Subcutaneous adipose tissue (tissue), 4 donors: ENCODE data around the gene CCDC80. TPM values are rescaled to one million over a fixed set of nuclear protein-coding genes. Genes with fewer than 3 reads are reported as not detected.

ENCODE experiments used
- total RNA-seq, 4 donors: library from RNA; depleted of rRNA; stranded (reverse); fragments of >200 nt; gene quantifications; one replicate each; pipeline ENCODE4 v1.1.0, GENCODE V29; 2016
- TF ChIP-seq, protein P1 (sequence below): fragments of 450-650 bp; IDR thresholded peaks from one replicate; pipeline ENCODE4 v1.5.1; 2016; ENCODE audit warnings: low read depth, mild to moderate bottlenecking, control low read depth, antibody characterized with exemption, moderate library complexity

The CCDC80 gene
- total RNA-seq, 4 donors from 2014 or later, result 50.3 to 260 (median 122) TPM

DNA sequence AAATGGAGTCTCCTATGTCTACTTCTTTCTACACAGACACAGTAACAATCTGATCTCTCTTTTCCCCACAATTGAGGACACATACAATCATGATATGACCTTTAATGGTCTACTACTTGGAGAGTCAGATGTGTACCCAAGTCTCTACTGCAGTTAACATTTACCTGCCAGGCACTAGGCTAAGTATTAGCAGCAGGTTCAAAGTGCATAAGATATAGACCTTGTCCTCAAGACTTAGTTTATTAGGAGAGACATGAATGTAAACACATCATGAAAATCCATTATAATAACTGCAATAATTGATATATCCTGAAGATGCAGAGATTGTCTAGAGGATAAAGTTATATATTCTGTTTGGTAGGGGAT is 76.0 kb downstream of the CCDC80 start:
- TF ChIP-seq, protein P1, sequence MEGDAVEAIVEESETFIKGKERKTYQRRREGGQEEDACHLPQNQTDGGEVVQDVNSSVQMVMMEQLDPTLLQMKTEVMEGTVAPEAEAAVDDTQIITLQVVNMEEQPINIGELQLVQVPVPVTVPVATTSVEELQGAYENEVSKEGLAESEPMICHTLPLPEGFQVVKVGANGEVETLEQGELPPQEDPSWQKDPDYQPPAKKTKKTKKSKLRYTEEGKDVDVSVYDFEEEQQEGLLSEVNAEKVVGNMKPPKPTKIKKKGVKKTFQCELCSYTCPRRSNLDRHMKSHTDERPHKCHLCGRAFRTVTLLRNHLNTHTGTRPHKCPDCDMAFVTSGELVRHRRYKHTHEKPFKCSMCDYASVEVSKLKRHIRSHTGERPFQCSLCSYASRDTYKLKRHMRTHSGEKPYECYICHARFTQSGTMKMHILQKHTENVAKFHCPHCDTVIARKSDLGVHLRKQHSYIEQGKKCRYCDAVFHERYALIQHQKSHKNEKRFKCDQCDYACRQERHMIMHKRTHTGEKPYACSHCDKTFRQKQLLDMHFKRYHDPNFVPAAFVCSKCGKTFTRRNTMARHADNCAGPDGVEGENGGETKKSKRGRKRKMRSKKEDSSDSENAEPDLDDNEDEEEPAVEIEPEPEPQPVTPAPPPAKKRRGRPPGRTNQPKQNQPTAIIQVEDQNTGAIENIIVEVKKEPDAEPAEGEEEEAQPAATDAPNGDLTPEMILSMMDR, result no peak

DNA sequence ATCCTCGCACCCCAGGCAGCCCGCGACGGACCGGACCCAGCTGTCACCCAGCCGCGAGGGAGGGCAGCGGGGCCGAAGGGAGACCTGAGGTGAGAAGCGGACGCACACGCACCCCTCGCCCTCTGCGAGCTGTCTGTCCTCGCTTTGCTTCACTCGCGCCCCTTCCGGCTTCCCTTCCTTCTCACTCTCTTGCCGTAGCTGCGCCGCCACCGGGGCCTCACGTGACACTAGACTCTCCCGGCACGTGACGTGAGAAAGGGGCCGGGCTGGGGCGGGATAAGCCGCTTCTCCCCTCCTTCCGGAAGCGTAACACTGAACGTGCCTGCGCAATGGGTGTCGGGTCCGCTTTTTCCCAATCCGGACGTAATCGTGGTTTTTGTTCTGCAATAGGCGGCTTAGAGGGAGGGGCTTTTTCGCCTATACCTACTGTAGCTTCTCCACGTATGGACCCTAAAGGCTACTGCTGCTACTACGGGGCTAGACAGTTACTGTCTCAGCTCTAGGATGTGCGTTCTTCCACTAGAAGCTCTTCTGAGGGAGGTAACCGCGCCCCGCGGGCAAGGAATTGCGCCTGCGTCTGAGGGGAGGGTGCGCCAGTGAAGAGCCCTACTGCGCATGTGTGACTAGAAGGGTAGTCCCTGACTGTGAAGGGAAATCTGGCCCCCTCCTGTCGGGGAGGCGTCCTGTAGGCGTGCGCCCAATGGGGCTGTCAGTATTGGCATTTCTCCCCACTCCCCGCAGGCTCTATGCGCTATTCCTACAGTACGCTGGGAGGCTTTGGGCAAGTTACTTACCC is 79.0 kb downstream of the CCDC80 start, which contains the start of the genes ATG3 and SLC35A5:
Gene ATG3, minus strand, starts transcription at position 229 of the 796 bp plus-strand sequence. CDS start 434 bp downstream, outside the sequence.
Gene SLC35A5, plus strand, starts transcription at position 312 of the 796 bp plus-strand sequence. CDS start 1,359 bp downstream, outside the sequence.
- TF ChIP-seq, protein P1, result no peak

DNA sequence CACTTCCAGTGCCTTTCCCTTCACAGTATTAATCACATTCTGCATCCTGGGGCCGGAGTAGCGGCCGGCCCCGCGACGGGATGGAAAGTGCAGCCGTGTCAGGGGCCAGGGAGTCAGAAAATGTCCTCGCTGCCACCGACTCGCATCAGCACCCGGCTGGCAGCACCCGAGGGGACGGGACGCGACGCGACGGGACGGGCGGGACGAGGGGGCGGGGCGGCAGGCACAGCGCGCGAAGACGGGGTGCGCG is 79.5 kb downstream of the CCDC80 start:
- TF ChIP-seq, protein P1, result no peak

DNA sequence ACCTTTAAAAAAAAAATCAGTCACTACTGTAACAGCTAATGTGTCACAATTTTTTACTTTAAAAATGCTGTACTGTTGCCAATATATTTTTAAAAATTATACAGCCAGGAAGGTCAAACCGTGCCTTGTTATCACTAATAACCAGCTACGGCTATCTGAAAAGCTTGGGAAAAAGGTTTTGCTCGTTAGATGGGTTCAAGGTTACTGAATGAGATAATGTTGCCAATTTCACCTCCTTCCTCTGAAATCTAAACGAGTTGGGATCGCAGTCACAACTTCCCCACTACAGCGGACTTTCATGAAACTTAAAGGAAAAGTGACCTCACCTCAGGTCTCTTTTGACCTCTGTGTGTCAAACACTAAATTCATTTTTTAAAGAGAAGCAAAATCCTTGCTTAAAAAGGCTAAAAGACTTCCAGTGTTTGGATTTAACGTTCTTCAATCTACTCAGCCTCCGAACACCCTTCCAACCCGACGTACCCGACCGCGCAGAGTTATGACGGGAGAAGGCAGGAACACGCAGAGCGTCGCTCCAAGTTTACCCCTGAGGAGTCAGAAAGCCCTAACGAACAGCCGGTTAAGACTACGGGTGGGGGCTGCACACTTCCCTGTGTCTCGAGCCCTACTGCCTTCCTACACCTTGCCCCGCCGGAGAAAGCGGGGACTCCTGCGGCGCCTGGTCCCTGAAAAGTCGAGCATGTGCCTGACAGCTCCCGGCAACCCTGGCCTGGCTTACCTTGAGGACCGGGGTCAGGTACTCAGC is 80.0 kb downstream of the CCDC80 start:
- TF ChIP-seq, protein P1, result no peak

DNA sequence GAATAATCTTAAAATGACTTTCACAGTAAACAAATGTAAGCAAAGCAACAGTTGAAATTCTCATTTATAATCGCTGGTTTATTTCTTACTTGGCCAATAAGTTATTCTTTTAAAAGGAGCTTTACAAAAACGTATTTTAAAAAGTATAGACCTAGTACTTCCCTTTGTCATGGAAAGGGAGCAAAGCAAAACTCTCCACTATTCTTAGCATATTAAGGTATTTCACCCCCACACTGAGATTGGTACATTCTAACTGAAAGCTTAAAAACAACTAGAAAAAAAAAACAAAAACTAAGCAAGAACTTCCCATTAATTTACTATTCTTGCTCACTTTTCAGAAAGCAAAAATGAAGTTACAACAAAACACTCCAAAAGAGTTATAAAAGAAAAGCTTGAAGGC is 80.6 kb downstream of the CCDC80 start:
- TF ChIP-seq, protein P1, result no peak

DNA sequence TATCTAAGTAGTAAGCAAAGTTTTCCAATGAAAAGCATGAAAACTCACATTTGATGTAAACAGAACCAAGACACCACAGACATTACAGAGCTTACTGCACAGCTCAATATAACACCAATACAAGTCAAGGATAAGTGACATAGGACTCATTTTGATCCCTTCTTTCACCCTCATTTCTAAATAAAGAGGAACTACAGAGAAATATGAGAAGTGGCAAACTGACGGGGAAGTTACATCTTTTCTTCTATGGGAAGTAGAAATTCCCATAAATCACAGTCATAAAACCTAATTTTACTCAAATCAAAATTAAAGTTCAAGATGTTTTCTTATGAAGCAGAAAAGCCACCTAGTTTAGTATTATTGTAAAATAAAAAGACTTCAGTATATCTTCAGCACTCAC is 83.0 kb downstream of the CCDC80 start:
- TF ChIP-seq, protein P1, result no peak

DNA sequence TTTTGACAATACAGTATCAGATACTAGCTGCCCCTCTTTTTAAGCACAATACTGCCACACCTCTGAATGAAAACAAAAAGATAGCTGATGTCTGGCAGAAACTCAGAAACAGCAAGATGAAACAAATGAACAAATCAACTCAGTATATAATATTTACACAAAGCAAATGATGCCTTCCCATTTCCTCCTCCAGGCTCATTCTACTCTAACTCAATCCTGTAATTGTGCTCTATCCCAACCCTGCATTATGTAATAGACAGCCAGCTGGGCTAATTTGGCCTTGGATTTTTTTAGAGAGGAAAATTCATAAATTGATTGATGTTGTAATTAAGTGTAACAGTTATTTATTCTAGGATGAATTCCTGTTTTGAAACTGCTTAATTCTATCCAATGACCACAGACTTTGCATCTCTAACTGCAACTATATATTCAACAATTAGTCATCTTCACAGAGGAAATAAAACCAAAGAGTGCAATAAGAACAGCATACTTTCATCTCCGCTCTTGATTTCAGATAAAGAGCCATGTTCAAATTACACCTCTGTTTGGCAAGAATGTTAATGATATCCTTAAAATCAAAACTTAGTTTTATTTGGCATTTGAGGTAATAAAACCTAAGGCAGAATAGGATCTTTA is 85.3 kb downstream of the CCDC80 start:
- TF ChIP-seq, protein P1, result no peak
